Measurements from ENCODE around the gene CD300A. TPM values are rescaled to one million over a fixed set of nuclear protein-coding genes. Genes with fewer than 3 reads are reported as not detected.
A peak's percentile ranks its signal among the peaks of the same experiment; 100 is the strongest.

Gene CD300A
- total and polyA plus RNA-seq, 12 donors = 1.6 to 26.6 (median 12.8) TPM

- no peaks in the 10 kb centered on the region for H3K27me3 ChIP-seq
- H3K27ac ChIP-seq = peak overlapping the region in 2 of 5 donors; percentile 29 to 78
- no peaks in the 10 kb centered on the region for H3K4me1 ChIP-seq (replicated peaks in 1 of 2)
- no peak overlapping the region for H3K4me3 ChIP-seq
- H3K9me3 ChIP-seq (replicated peaks in 1 of 3) = no peaks in the 10 kb centered on the region
- TF ChIP-seq POLR2A (IDR thresholded peaks at IDR 0.05) (peak in 1 of 2 donors; percentile 38), CTCF (IDR thresholded peaks at IDR 0.05) (no peak)
- H3K36me3 ChIP-seq (replicated peaks in 1 of 2) = no peaks in the 10 kb centered on the region
- peak; percentile 32 to 74 (median 57) for DNase-seq
- 57 to 65% (median 59%) methylated on average over 10 of the region's 10 CpGs for WGBS, 4 donors
- intact Hi-C loops (cut with DNase I) = no loop called here
These were observed 65.7 kb downstream of the CD300A start for GRCh38 chr17:74532115-74532514.

Small RNA genes lying within 50 kb of the gene (small RNA-seq; reads per million reads assigned to genes)
- gene RNA5SP448 = 0.17 to 0.36 reads per million in 2 donors

Other genes starting within 250 kb of the CD300A start
- gene DNAI2, start 192.4 kb upstream of the CD300A start, total RNA-seq = under 1 TPM in 2 of 9 donors, not detected in 7; 0.06 to 0.14 TPM
- gene DNAI2, start 192.4 kb upstream of the CD300A start, polyA plus RNA-seq = under 1 TPM in 1 of 3 donors, not detected in 2; 0.26 TPM
- gene KIF19, start 140.4 kb upstream of the CD300A start, total RNA-seq = under 1 TPM in 8 of 9 donors, not detected in 1; 0.06 to 0.69 (median 0.29) TPM
- gene KIF19, start 140.4 kb upstream of the CD300A start, polyA plus RNA-seq = 1 to 10 TPM in 1 of 3 donors, under 1 TPM in 1, not detected in 1; 0.64 to 1.7 TPM
- 1 to 10 TPM in 2 of 9 donors, under 1 TPM in 3, not detected in 4; 0.11 to 1.1 (median 0.69) TPM for gene BTBD17, start 104.8 kb upstream of the CD300A start, total RNA-seq
- gene BTBD17, start 104.8 kb upstream of the CD300A start, polyA plus RNA-seq = under 1 TPM; 0.10 to 0.72 (median 0.24) TPM
- not detected for gene GPR142, start 99.1 kb upstream of the CD300A start, total RNA-seq
- under 1 TPM in 1 of 3 donors, not detected in 2; 0.13 TPM for gene GPR142, start 99.1 kb upstream of the CD300A start, polyA plus RNA-seq
- gene GPRC5C, start 34.5 kb upstream of the CD300A start, total RNA-seq = 10 to 100 TPM; 20.1 to 67.2 (median 33.8) TPM
- 10 to 100 TPM in 2 of 3 donors, 1 to 10 TPM in 1; 2.7 to 29.8 (median 18.2) TPM for gene GPRC5C, start 34.5 kb upstream of the CD300A start, polyA plus RNA-seq
- under 1 TPM in 8 of 9 donors, not detected in 1; 0.17 to 0.95 (median 0.26) TPM for gene CD300LB, start 64.8 kb downstream of the CD300A start, total RNA-seq
- under 1 TPM; 0.24 to 0.40 (median 0.30) TPM for gene CD300LB, start 64.8 kb downstream of the CD300A start, polyA plus RNA-seq
- gene CD300C, start 79.5 kb downstream of the CD300A start, total RNA-seq = 1 to 10 TPM in 7 of 9 donors, under 1 TPM in 1, not detected in 1; 0.22 to 4.5 (median 2.5) TPM
- 1 to 10 TPM in 2 of 3 donors, under 1 TPM in 1; 0.64 to 1.2 (median 1.0) TPM for gene CD300C, start 79.5 kb downstream of the CD300A start, polyA plus RNA-seq
- gene CD300H, start 100.9 kb downstream of the CD300A start, total RNA-seq = not detected
- not detected for gene CD300H, start 100.9 kb downstream of the CD300A start, polyA plus RNA-seq
- not detected for gene CD300LD, start 125.6 kb downstream of the CD300A start, total RNA-seq
- gene CD300LD, start 125.6 kb downstream of the CD300A start, polyA plus RNA-seq = not detected
- gene CD300E, start 157.1 kb downstream of the CD300A start, total RNA-seq = under 1 TPM in 8 of 9 donors, not detected in 1; 0.06 to 0.96 (median 0.23) TPM
- 1 to 10 TPM in 2 of 3 donors, under 1 TPM in 1; 0.71 to 2.4 (median 1.5) TPM for gene CD300E, start 157.1 kb downstream of the CD300A start, polyA plus RNA-seq
- gene CD300LF, start 246.3 kb downstream of the CD300A start, total RNA-seq = 1 to 10 TPM in 6 of 9 donors, under 1 TPM in 2, not detected in 1; 0.33 to 6.3 (median 1.4) TPM
- 1 to 10 TPM in 2 of 3 donors, under 1 TPM in 1; 0.68 to 6.3 (median 1.0) TPM for gene CD300LF, start 246.3 kb downstream of the CD300A start, polyA plus RNA-seq

Measured in adrenal gland (tissue), 12 donors.